Panc1 (cell line): Measurements from ENCODE around the gene UBE3B. TPM values are rescaled to one million over a fixed set of nuclear protein-coding genes. Genes with fewer than 3 reads are reported as not detected.

ENCODE experiments used
- ATAC-seq: fragments of 200-7000 bp; cut with Tn5 transposase; 2 replicates; pipeline ENCODE4 v1.9.1; 2020; ENCODE audit warnings: mild to moderate bottlenecking, moderate library complexity
- BruUV-seq: library from RNA; stranded (reverse); fragments of 400-500 nt; replicated peaks from 2 replicates; lab custom pipeline; 2021; lab: Mats Ljungman, UMichigan
- CTCF ChIA-PET: fragments of 300-600 bp; sonication (Branson Sonifier 250); formaldehyde crosslinking; loops from one replicate; lab custom pipeline; 2022; ENCODE audit warnings: antibody characterized with exemption; lab: Charles Lee
- POLR2A ChIA-PET: fragments of 300-600 bp; sonication (Branson Sonifier 250); formaldehyde crosslinking; loops from one replicate; lab custom pipeline; 2022; ENCODE audit warnings: antibody characterized with exemption; lab: Charles Lee
- DNase-seq: peaks from one replicate; pipeline ENCODE4 v3.0.0-alpha.2; 2010; ENCODE audit warnings: low read depth, low spot score
- H3K27ac ChIP-seq: 2 replicates; pipeline ENCODE4 v1.5.1; 2011; ENCODE audit warnings: mild to moderate bottlenecking, low read length, inconsistent platforms
- H3K27me3 ChIP-seq: fragments of 200-500 bp; sonication (Bioruptor generic); 2 replicates; pipeline ENCODE4 v1.6.0; 2014; ENCODE audit warnings: low read length, inconsistent platforms; ENCODE audit not compliant: control insufficient read depth, insufficient read depth
- H3K36me3 ChIP-seq: fragments of 200-500 bp; sonication (Bioruptor generic); 2 replicates; pipeline ENCODE4 v1.5.1; 2014; ENCODE audit warnings: inconsistent platforms, mild to moderate bottlenecking, low read length, moderate library complexity; ENCODE audit not compliant: control insufficient read depth, insufficient read depth
- H3K4me1 ChIP-seq: 2 replicates; pipeline ENCODE4 v1.5.1; 2011; ENCODE audit warnings: inconsistent platforms, mild to moderate bottlenecking, low read length, moderate library complexity; ENCODE audit not compliant: control insufficient read depth, insufficient read depth
- H3K4me3 ChIP-seq, 2 experiments: 2 replicates each; pipeline ENCODE4 v1.5.1; 2011 to 2012; ENCODE audit warnings: low read depth in 2 of 2, low read length in 2 of 2, mild to moderate bottlenecking in 2 of 2, inconsistent platforms in 1 of 2, moderate library complexity in 1 of 2
- H3K9me3 ChIP-seq: fragments of 200-500 bp; sonication (Bioruptor generic); 2 replicates; pipeline ENCODE4 v1.5.1; 2014; ENCODE audit warnings: low read depth, mild to moderate bottlenecking, inconsistent platforms, low read length, moderate library complexity; ENCODE audit not compliant: control insufficient read depth, insufficient read depth
- CTCF ChIP-seq: fragments of 450-650 bp; IDR thresholded peaks from 2 replicates; pipeline ENCODE4 v1.5.1; 2017; ENCODE audit warnings: mild to moderate bottlenecking
- POLR2AphosphoS5 ChIP-seq: IDR thresholded peaks from 2 replicates; pipeline ENCODE4 v1.6.1; 2012; ENCODE audit warnings: mild to moderate bottlenecking, low read depth, low read length, moderate library complexity
- REST ChIP-seq, 2 experiments: IDR thresholded peaks; 2 replicates each; pipeline ENCODE4 v1.6.1; 2011 to 2012; ENCODE audit warnings: low read depth in 2 of 2, control low read depth in 1 of 2, low read length in 1 of 2, mild to moderate bottlenecking in 1 of 2, moderate library complexity in 1 of 2; ENCODE audit not compliant: insufficient read depth in 1 of 2
- SIN3A ChIP-seq: IDR thresholded peaks from 2 replicates; pipeline ENCODE4 v1.6.1; 2012; ENCODE audit warnings: low read depth, mild to moderate bottlenecking, low read length, moderate library complexity, borderline replicate concordance; ENCODE audit not compliant: insufficient read depth
- TCF7L2 ChIP-seq: IDR thresholded peaks from 2 replicates; pipeline ENCODE4 v1.6.1; 2011; ENCODE audit warnings: mild to moderate bottlenecking, low read depth, low read length, inconsistent platforms
- in situ Hi-C: cut with HindIII; loops from 2 replicates; pipeline ENCODE4 v1.10.0; 2016; ENCODE audit warnings: low sequenced_read_pairs, low pct_unique_long_range_greater_than_20kb
- intact Hi-C: fragments of 100-400 bp; cut with micrococcal nuclease; formaldehyde crosslinking; loops from one replicate; pipeline ENCODE4 v1.10.0; 2022; ENCODE audit not compliant: unreplicated experiment
- total RNA-seq: library from RNA; stranded (reverse); gene quantifications from one replicate; pipeline ENCODE4 v1.2.1, GENCODE V29; 2021; ENCODE audit not compliant: unreplicated experiment

The UBE3B gene
- total RNA-seq, 1 experiment from 2014 or later: 38.9 TPM

GRCh38 chr12:109492371-109492770 is 14.9 kb downstream of the UBE3B start:
- in situ Hi-C loops (no loop called here), intact Hi-C loops (no loop called here)
- Histone ChIP-seq H3K9me3 (0 out of 2 replicates have a peak, but pooled peaks cover 3% of the 10 kb centered on the region), H3K4me3 (no peak overlapping the region), H3K4me1 (no peaks in the 10 kb centered on the region), H3K36me3 (peaks cover 13% of the 10 kb centered on the region; the same call in 1 of the 2 replicates), H3K27me3 (no peaks in the 10 kb centered on the region), H3K27ac (no peak overlapping the region)
- ChIA-PET CTCF (no interaction called here), POLR2A (no interaction called here)
- no peak for ATAC-seq
- no peak for DNase-seq
- TF ChIP-seq TCF7L2: no peak
- no peak for TF ChIP-seq CTCF
- TF ChIP-seq REST (IDR thresholded peaks at IDR 0.05; ENCODE audit: insufficient read depth in 1 of 2, low read depth in 2 of 2, low read length in 1 of 2): no peak
- no peak for TF ChIP-seq SIN3A
- TF ChIP-seq POLR2AphosphoS5: no peak
- no TSS peak for BruUV-seq

DNA sequence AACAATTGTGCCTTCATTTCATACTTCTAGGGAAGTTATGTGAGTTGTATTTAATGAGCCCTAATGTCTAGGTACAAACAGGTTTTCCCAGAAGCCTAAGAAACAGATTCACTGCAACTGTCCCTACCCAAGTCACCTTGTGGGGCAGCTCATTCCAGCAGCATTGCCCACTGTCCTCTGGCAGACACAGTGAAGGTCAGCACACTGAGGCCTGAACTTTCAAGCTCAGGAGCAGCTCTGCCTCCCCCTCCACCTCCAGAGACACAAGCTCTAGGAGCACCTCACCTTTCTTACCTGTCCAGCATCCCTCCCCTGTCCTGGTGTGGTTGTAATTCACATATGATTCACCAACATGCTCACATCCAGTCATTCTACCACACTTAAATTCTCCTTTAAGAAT is 15.7 kb downstream of the UBE3B start:
- 0 out of 2 replicates have a peak, but pooled peaks cover 3% of the 10 kb centered on the region for H3K9me3 ChIP-seq
- BruUV-seq: no TSS peak
- no peak overlapping the region for H3K27ac ChIP-seq
- no peaks in the 10 kb centered on the region for H3K27me3 ChIP-seq
- peaks cover 13% of the 10 kb centered on the region; the same call in 1 of the 2 replicates for H3K36me3 ChIP-seq
- no peaks in the 10 kb centered on the region for H3K4me1 ChIP-seq
- no peak overlapping the region for H3K4me3 ChIP-seq
- POLR2A ChIA-PET: interaction anchor here (0.6 kb wide), 1 partner anchor 12 kb away, joined by 4 read pairs; no protein-coding TSS in a partner anchor
- intact Hi-C loops: no loop called here
- ATAC-seq (no peak), DNase-seq (no peak)
- in situ Hi-C loops: no loop called here
- TF ChIP-seq SIN3A (no peak), REST (IDR thresholded peaks at IDR 0.05; ENCODE audit: insufficient read depth in 1 of 2, low read depth in 2 of 2, low read length in 1 of 2) (no peak), POLR2AphosphoS5 (no peak), CTCF (no peak), TCF7L2 (no peak)
- CTCF ChIA-PET: no interaction called here
